Omental fat pad (tissue), 4 donors: ENCODE measurements around the gene NOTCH1. TPM values are rescaled to one million over a fixed set of nuclear protein-coding genes. Genes with fewer than 3 reads are reported as not detected.

Source experiments
- ATAC-seq: fragments of 150-250 bp; one replicate; pipeline ENCODE4 v1.9.1; 2016; ENCODE audit warnings: mild to moderate bottlenecking, moderate library complexity; ENCODE audit not compliant: low FRiP score
- DNase-seq: peaks from one replicate; pipeline ENCODE4 v3.0.0-alpha.2; 2019; ENCODE audit warnings: low spot score
- total RNA-seq, 4 donors: library from RNA; depleted of rRNA; stranded (reverse); fragments of >200 nt; gene quantifications; one replicate each; pipeline ENCODE4 v1.1.0, GENCODE V29; 2016
- TF ChIP-seq, protein P1 (sequence below), 3 donors: fragments of 450-650 bp; IDR thresholded peaks; one replicate each; pipeline ENCODE4 v1.5.1; 2016 to 2017; ENCODE audit warnings: antibody characterized with exemption in 3 of 3, mild to moderate bottlenecking in 3 of 3, moderate library complexity in 2 of 3

The NOTCH1 gene
- total RNA-seq, 4 donors from 2014 or later = 10.4 to 61.8 (median 55.1) TPM

GRCh38 chr9:136528716-136529341 is 17.0 kb downstream of the NOTCH1 start:
- ATAC-seq (no peak), DNase-seq (no peak)
- TF ChIP-seq, protein P1, sequence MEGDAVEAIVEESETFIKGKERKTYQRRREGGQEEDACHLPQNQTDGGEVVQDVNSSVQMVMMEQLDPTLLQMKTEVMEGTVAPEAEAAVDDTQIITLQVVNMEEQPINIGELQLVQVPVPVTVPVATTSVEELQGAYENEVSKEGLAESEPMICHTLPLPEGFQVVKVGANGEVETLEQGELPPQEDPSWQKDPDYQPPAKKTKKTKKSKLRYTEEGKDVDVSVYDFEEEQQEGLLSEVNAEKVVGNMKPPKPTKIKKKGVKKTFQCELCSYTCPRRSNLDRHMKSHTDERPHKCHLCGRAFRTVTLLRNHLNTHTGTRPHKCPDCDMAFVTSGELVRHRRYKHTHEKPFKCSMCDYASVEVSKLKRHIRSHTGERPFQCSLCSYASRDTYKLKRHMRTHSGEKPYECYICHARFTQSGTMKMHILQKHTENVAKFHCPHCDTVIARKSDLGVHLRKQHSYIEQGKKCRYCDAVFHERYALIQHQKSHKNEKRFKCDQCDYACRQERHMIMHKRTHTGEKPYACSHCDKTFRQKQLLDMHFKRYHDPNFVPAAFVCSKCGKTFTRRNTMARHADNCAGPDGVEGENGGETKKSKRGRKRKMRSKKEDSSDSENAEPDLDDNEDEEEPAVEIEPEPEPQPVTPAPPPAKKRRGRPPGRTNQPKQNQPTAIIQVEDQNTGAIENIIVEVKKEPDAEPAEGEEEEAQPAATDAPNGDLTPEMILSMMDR (IDR thresholded peaks at IDR 0.05) = no peak

DNA sequence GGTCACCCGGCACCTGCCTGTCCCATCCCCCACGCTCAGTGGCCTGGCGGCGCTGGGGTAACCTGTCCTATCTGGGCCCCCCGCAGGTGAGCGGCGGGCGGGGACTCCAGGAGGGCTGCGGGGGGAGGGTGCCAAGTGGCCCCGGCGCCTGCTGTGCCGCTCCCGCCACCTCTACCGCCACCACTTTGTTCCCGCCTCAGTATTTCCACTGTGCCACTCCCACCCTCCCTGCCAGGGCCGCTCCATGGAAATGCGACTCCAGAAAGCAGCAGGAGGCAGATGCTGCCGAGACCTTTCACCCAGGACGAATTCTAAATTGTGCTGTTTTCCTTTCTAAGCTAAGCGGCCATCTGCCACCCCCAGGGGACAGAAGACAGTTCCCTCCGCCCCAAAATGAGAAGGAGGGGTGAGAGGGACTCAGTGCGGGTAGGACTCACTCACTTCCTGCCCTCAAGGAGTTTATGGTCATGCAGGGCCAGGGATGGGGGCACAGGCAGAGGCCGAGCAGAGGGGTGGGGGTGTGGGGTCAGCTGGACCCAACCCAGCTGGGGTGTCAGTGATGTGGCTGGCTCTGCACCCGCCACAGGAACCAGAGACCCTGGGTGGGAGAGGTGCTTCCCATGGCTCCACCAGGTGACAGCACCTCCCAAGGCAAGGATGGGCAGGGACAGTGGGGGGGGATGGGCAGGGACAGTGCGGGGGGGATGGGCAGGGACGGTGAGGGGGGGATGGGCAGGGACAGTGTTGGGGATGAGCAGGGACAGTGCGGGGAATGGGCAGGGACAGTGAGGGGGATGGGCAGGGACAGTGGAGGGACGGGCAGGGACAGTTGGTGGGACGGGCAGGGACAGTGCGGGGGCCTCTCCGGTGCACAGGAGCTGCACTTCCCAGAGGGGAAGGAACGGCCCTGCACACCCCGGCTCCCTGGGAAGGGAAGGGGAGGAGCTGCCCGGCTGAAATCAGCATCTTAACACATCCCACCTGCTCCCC is 17.8 kb downstream of the NOTCH1 start:
- no peak for DNase-seq
- ATAC-seq = no peak
- TF ChIP-seq, protein P1 (IDR thresholded peaks at IDR 0.05) = no peak

DNA sequence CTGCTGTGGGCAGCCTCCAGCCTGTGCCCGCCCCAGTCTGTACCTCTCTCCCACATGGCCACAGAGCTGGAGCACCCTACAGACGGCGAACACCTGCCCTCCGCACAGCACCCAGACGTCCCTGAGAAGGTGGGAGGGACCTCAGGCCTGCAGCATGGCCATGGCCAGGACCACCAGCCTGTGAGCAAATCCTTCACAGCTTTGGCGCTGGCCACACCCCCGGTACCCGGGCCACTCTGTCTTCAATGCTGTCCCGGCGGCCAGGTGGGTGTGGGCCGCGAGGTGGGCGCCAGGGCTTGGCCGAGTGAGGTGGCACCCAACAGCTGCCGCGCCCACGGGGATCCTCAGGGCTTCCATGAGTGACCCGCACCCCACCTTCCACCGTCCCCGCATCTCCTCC is 18.7 kb downstream of the NOTCH1 start:
- DNase-seq = no peak
- ATAC-seq = no peak
- TF ChIP-seq, protein P1 (IDR thresholded peaks at IDR 0.05) = no peak

DNA sequence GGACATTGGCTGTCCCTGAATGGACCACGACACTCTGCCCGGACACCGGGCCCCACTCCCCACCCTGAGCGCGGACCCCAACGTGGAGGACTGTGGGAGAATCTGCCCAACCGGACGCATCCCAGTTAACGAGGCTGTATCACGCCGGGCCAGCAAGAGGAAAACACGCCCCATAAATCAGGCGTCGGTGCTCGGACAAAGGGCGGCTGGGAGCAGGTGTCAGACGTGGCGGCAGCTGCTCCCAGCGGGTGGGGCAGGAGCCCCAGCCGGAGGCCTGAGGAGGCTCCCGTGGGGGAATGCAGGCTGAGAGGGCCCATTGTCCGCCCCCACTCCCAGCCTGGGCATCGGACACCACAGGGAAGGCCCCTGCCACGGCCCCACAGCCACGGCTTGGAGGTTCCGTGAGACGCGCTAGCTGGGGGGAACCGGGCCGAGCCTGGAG is 19.2 kb downstream of the NOTCH1 start:
- ATAC-seq = no peak
- TF ChIP-seq, protein P1 (IDR thresholded peaks at IDR 0.05) = no peak
- no peak for DNase-seq

DNA sequence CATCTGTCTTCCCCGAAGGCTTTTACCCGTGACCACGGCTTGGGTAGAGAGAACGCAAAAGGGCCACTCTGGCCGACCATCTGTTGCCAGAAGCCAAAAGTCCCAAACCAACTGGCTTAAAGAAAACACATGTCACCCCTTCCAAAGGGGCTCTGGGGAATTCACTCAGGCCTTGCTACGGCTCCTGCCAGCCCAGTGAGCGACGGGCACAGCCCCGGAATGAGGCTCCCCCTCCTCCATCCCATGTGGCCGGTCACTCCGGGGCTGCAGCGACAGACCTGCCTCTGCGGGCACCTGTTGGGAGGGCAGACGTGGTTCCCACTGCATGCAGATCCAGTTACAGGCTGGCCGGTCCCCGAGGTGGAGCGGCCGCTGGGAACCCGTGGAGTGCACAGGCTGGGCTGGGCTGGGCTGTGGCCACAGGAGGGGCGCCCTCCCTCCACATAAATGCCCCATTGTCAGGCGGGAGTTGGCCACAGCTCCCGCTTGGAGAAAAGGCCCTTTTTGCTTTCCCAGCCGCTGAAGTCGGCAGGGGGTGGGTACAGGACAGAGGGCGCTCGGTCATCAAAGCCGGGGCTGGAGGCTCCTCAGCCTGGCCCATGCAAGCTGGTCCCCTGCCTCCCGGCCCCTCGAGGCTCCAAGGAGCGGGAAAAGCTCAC is 19.9 kb downstream of the NOTCH1 start:
- no peak for DNase-seq
- no peak for ATAC-seq
- TF ChIP-seq, protein P1 (IDR thresholded peaks at IDR 0.05) = no peak

DNA sequence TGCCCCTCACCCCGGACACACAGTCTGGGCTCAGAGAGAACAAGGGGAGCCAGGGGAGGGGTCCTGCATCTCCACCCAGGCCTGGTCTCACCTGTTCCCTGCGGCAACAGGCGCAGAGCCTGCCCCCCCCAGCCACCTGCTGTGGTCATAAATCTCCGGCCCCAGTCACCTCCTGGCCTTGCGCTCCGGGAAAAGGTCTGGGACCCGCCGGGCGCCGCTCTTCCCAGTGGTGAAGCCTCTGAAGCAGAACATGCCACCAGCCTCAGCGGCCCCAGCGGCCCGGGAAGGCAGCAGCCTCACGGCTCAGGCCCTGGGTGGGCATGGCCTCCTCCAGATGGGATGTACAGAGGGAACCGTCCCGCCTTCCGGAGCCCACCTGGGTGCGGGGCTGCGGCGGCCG is 20.6 kb downstream of the NOTCH1 start:
- ATAC-seq (no peak), DNase-seq (no peak)
- TF ChIP-seq, protein P1 (IDR thresholded peaks at IDR 0.05) = no peak
